ENCODE measurements around the gene CIDEB.

The CIDEB gene

GRCh38 chr14:24268225-24268624, 39.6 kb downstream of the CIDEB start:
- no peak for TF ChIP-seq SIN3A (IDR thresholded peaks at IDR 0.05; ENCODE audit: borderline replicate concordance, insufficient read depth, low read length)
- TF ChIP-seq FOXP2 (optimal IDR thresholded peaks at IDR 0.05; ENCODE audit: borderline replicate concordance, extremely low read depth, extremely low read length, insufficient read depth): no peak
- no peak for TF ChIP-seq REST (IDR thresholded peaks at IDR 0.05; ENCODE audit: insufficient read depth in 1 of 2, low read depth in 2 of 2, low read length in 2 of 2)
- TF ChIP-seq TAF1 (IDR thresholded peaks at IDR 0.05; ENCODE audit: borderline replicate concordance, insufficient read depth, low read length): no peak
- no peak for TF ChIP-seq POLR2AphosphoS5 (IDR thresholded peaks at IDR 0.05; ENCODE audit: low read depth, low read length)

- no peak for TF ChIP-seq SIN3A (IDR thresholded peaks at IDR 0.05; ENCODE audit: borderline replicate concordance, insufficient read depth, low read length)
- TF ChIP-seq FOXP2 (optimal IDR thresholded peaks at IDR 0.05; ENCODE audit: borderline replicate concordance, extremely low read depth, extremely low read length, insufficient read depth): no peak
- no peak for TF ChIP-seq REST (IDR thresholded peaks at IDR 0.05; ENCODE audit: insufficient read depth in 1 of 2, low read depth in 2 of 2, low read length in 2 of 2)
- TF ChIP-seq POLR2AphosphoS5 (IDR thresholded peaks at IDR 0.05; ENCODE audit: low read depth, low read length): no peak
- no peak for TF ChIP-seq TAF1 (IDR thresholded peaks at IDR 0.05; ENCODE audit: borderline replicate concordance, insufficient read depth, low read length)
Measured at GRCh38 chr14:24267516-24267915, 40.3 kb downstream of the CIDEB start.

DNA sequence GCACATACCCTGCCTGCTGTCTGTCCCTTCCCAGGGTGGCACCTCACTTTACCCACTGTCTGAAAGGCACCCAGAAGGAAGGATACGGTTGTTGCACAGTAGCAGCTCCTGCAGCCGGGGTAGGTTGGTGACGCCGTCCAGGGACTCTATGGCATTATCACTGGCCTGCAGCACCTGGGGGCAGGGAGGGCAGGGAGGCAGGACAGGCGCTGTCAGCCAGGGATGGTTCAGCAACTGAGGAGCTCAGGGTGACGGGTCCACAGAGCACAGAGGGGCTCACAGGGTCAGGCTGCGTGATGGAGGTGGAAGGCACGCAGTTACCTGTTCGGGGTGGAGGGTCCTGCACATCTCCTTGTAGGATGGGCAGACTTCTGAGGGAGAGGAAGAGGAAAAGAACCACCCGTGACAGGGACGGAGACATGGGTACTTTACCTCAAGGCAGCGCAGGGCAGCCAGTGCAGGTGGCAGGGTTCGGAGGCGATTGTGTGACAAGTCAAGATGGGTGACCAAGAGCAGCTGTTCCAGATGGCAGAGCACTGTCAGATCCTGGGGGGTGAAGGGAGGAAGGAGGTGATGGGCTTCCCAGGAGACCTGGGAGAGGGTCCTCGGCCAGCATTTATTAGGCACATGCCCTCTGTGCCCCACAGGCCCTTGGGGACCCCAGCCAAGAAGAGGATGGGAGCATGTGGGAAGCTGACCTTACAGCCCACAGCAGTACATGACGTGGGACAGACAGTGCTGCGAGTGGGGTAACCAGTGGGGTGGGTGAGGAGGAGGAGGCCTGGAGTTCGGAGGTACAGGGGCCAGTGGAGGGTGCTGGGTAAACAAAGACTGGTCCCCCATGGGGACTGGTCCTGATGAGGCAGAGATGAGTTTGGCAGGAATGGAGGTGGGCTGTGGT, 41.2 kb downstream of the CIDEB start:
- TF ChIP-seq POLR2AphosphoS5 (IDR thresholded peaks at IDR 0.05; ENCODE audit: low read depth, low read length): no peak
- no peak for TF ChIP-seq FOXP2 (optimal IDR thresholded peaks at IDR 0.05; ENCODE audit: borderline replicate concordance, extremely low read depth, extremely low read length, insufficient read depth)
- no peak for TF ChIP-seq SIN3A (IDR thresholded peaks at IDR 0.05; ENCODE audit: borderline replicate concordance, insufficient read depth, low read length)
- no peak for TF ChIP-seq REST (IDR thresholded peaks at IDR 0.05; ENCODE audit: insufficient read depth in 1 of 2, low read depth in 2 of 2, low read length in 2 of 2)
- no peak for TF ChIP-seq TAF1 (IDR thresholded peaks at IDR 0.05; ENCODE audit: borderline replicate concordance, insufficient read depth, low read length)

GRCh38 chr14:24264298-24264697, 43.5 kb downstream of the CIDEB start:
- TF ChIP-seq POLR2AphosphoS5 (IDR thresholded peaks at IDR 0.05; ENCODE audit: low read depth, low read length) (no peak), REST (IDR thresholded peaks at IDR 0.05; ENCODE audit: insufficient read depth in 1 of 2, low read depth in 2 of 2, low read length in 2 of 2) (no peak), SIN3A (IDR thresholded peaks at IDR 0.05; ENCODE audit: borderline replicate concordance, insufficient read depth, low read length) (no peak), FOXP2 (optimal IDR thresholded peaks at IDR 0.05; ENCODE audit: borderline replicate concordance, extremely low read depth, extremely low read length, insufficient read depth) (no peak), TAF1 (IDR thresholded peaks at IDR 0.05; ENCODE audit: borderline replicate concordance, insufficient read depth, low read length) (no peak)

All from PFSK-1 (cell line).